Measurements from ENCODE around the gene PRUNE2. TPM values are rescaled to one million over a fixed set of nuclear protein-coding genes. Genes with fewer than 3 reads are reported as not detected.
A peak's percentile ranks its signal among the peaks of the same experiment; 100 is the strongest.

Gene PRUNE2
- total RNA-seq, 1 donor from 2014 or later = 3.3 TPM

GRCh38 chr9:76592974-76593347 is 313.0 kb downstream of the PRUNE2 start:
- Mint-ChIP-seq H3K27me3 (peaks cover 6% of the 10 kb centered on the region), H3K27ac (peak overlapping the region; percentile 10), H3K4me3 (peak overlapping the region; percentile 11), H3K36me3 (no peaks in the 10 kb centered on the region), H3K9me3 (no peaks in the 10 kb centered on the region), H3K4me1 (ENCODE audit: unreplicated experiment) (peaks cover 22% of the 10 kb centered on the region)
- TF ChIP-seq, protein P1, sequence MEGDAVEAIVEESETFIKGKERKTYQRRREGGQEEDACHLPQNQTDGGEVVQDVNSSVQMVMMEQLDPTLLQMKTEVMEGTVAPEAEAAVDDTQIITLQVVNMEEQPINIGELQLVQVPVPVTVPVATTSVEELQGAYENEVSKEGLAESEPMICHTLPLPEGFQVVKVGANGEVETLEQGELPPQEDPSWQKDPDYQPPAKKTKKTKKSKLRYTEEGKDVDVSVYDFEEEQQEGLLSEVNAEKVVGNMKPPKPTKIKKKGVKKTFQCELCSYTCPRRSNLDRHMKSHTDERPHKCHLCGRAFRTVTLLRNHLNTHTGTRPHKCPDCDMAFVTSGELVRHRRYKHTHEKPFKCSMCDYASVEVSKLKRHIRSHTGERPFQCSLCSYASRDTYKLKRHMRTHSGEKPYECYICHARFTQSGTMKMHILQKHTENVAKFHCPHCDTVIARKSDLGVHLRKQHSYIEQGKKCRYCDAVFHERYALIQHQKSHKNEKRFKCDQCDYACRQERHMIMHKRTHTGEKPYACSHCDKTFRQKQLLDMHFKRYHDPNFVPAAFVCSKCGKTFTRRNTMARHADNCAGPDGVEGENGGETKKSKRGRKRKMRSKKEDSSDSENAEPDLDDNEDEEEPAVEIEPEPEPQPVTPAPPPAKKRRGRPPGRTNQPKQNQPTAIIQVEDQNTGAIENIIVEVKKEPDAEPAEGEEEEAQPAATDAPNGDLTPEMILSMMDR (conservative IDR thresholded peaks at IDR 0.05) = no peak
- DNase-seq (ENCODE audit: extremely low spot score, unreplicated experiment) = no peak

DNA sequence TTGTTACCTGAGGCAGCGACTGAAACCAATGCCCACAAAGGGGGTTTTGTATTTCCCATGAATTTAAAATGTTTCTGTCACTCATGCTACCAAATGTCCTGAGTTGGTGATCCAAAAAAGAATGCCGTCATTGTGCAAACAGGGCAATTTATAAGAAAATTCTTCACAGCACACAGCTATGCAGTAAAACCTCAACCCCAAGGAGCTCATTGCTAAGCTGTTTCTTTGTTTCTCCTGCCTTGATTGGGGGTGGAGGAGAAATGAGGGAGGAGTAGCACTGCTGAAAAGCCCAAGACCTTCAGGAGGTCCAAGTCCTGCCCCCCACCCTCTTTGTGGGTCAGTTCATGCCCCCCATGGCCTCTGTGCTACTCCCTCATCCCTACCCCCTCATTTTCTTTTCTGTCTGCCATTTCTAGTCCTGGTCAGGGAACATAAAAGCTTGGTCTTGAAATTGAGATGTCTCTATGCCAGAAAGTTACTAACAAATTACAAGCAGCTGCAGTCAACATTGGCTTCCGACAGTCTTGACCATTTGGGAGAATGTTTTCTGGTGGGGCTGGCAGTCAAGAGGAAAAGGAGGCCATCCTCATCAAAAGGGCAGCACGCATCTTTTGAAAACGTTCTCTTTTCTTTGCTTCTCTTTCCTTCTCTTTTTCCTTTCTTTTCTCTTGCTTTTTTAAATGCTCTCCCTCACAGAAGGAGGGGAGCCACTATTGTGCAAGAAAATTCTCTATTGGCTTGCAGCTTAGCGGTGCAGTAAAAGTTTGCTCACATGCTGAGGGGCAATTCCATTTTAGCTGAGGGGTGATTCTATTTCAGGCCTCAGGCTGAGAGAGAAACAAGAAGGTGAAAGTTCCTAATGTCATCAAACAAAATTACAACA is 313.6 kb downstream of the PRUNE2 start:
- Mint-ChIP-seq H3K36me3 (no peaks in the 10 kb centered on the region), H3K4me3 (peak overlapping the region; percentile 11), H3K27me3 (peaks cover 6% of the 10 kb centered on the region), H3K4me1 (ENCODE audit: unreplicated experiment) (peaks cover 22% of the 10 kb centered on the region), H3K27ac (peak overlapping the region; percentile 10), H3K9me3 (no peaks in the 10 kb centered on the region)
- TF ChIP-seq, protein P1 (conservative IDR thresholded peaks at IDR 0.05) = no peak
- DNase-seq (ENCODE audit: extremely low spot score, unreplicated experiment) = no peak

DNA sequence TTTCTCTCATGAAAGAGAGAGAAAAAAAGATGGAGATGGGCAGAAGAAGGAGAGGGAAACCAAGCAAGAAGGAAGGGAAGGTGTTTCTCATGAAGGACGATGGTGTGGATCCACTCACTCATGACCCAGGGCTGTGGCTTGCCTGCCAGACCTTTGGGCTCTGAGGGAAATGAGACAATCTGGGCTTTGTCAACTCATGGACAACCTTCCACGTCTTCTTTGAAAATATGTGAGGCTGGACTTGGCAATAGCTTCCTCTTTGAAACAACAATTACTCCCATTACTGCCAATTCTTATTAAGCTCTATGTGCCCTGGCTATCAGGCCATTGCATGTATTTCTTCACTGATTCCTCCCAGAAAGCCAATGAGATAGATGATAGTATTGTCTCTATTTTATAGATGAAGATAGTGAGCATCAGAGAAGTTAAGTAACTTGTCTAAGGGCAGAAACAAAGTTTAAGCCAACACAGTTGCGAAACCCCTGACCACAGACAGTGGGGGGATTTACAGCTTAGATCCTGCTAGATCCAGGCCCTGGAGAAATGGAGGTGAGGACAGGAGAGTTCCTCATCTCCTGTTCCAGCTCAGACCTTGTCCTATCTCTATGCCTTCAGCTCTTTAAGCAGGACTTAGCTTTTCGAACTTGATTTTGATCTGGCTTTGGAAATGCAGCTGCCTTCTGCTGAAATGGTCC is 314.5 kb downstream of the PRUNE2 start:
- Mint-ChIP-seq H3K27ac (no peak overlapping the region), H3K4me3 (no peak overlapping the region), H3K9me3 (no peaks in the 10 kb centered on the region), H3K36me3 (no peaks in the 10 kb centered on the region), H3K4me1 (ENCODE audit: unreplicated experiment) (peaks cover 22% of the 10 kb centered on the region), H3K27me3 (peaks cover 6% of the 10 kb centered on the region)
- no peak for DNase-seq (ENCODE audit: extremely low spot score, unreplicated experiment)
- TF ChIP-seq, protein P1 (conservative IDR thresholded peaks at IDR 0.05) = no peak

- H3K36me3 Mint-ChIP-seq = no peaks in the 10 kb centered on the region
- H3K27ac Mint-ChIP-seq = no peak overlapping the region
- TF ChIP-seq, protein P1 (conservative IDR thresholded peaks at IDR 0.05) = no peak
- peaks cover 17% of the 10 kb centered on the region for H3K4me1 Mint-ChIP-seq (ENCODE audit: unreplicated experiment)
- peaks cover 8% of the 10 kb centered on the region for H3K9me3 Mint-ChIP-seq
- H3K27me3 Mint-ChIP-seq = peaks cover 6% of the 10 kb centered on the region
- DNase-seq (ENCODE audit: extremely low spot score, unreplicated experiment) = no peak
- H3K4me3 Mint-ChIP-seq = no peak overlapping the region
Observed at GRCh38 chr9:76588316-76588715, 317.6 kb downstream of the PRUNE2 start.

GRCh38 chr9:76586390-76587314 is 319.3 kb downstream of the PRUNE2 start:
- no peak for DNase-seq (ENCODE audit: extremely low spot score, unreplicated experiment)
- TF ChIP-seq, protein P1 (conservative IDR thresholded peaks at IDR 0.05) = no peak
- Mint-ChIP-seq H3K27me3 (peaks cover 6% of the 10 kb centered on the region), H3K9me3 (peaks cover 8% of the 10 kb centered on the region), H3K4me3 (peak overlapping the region; percentile 7), H3K4me1 (ENCODE audit: unreplicated experiment) (peaks cover 3% of the 10 kb centered on the region), H3K27ac (peak overlapping the region; percentile 59), H3K36me3 (no peaks in the 10 kb centered on the region)

Measured in type B pancreatic cell (in vitro differentiated cells).